ENCODE data around the gene UBE2E1.
"Not testable (repeated sequence)": the region's sequence is repeated elsewhere in the genome, so short reads cannot be mapped to it uniquely, and the experiment has no call there.

UBE2E1 gene

DNA sequence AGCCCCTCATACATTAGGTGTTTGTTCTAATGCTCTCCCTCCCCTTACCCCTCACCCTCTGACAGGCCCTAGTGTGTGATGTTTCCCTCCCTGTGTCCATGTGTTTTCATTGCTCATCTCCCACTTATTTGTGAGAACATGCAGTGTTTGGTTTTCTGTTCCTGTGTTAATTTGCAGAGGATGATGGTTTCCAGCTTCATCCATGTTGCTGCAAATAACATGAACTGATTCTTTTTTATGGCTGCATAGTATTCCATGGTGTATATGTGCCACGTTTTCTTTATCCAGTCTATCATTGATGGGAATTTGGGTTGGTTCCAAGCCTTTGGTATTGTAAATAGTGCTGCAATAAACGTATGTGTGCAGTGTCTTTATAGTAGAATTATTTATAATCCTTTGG lies 43.7 kb downstream of the UBE2E1 start:
- DNase-seq (ENCODE audit: low read depth), result not testable (repeated sequence)

DNA sequence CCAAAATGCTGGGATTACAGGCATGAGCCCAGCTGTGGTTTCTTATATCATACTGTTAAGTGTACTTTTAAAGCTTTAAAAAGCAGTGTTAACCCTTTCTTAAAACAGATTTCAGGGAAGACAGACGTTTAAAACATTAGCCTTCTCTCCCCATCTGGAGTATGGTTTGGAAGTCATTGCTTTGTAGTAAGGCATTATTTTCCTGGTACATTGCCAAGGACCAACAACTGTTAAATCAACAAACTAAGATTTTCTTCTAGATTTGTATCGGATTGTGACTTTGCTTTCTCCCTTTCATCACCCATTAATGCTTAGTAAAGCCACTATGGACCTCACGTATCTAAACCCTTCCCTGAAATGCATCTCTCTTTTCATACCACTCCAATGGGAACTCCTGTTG lies 50.5 kb downstream of the UBE2E1 start:
- peak; percentile 76 for DNase-seq (ENCODE audit: low read depth)

DNA sequence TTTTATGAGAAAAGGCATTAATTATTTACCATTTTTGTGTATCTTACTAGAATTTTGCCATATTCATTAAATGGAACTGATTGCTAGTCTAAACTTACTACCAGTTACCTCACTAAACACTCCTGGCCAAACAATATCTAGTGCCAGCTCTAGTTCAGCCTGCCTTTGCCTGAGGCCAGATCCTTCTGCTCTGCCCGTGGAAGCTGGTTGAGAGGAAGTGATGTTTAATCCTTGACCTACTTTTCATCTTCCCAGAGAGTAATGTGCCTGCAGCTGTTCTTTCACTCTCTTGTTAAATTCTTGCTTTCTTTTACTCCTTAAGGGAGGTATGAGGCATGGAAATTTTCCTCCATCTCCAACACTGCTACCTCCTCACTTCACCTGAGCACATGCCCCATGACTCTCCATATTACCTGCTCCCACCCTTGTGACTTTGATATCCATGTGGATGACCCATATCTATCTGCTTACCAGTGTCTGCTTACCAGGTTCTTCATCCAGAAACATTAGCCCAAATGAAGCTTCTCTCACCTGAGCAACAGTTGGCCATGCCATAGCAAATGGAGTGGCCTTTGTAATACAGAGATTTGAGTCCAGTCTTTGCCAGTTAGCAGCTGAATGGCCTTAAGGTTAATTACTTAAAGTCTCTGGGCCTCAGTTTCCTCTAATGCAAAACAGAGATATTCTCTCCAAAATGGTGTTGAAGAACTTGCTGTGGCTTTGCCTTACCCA lies 53.4 kb downstream of the UBE2E1 start:
- peak; percentile 73 for DNase-seq (ENCODE audit: low read depth)

DNA sequence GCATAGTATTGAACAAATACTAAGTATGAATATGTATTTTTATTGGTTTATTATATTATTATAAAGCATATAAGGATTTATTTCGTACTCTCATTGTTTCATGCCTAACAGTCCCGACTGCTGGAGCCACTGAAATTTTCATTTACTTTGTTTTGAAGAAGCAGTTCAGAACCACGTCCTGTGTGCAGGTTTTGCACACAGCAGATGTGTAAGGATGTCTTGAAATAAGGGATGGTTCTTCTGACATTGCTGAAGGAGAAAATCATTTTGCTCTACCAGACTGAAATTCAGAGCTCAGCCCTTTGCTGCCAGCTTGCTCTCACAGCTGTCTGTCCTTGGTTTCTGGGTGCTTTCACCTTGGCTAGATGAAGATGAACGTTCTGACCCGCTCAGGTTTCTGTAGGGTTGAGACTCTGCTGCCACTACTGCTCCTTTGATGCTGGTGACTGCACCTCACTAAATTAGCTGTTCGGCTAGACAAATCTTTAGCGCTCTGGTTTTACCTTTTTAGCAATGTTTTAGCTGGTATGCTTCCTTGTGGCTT lies 54.2 kb downstream of the UBE2E1 start:
- no peak for DNase-seq (ENCODE audit: low read depth)

DNA sequence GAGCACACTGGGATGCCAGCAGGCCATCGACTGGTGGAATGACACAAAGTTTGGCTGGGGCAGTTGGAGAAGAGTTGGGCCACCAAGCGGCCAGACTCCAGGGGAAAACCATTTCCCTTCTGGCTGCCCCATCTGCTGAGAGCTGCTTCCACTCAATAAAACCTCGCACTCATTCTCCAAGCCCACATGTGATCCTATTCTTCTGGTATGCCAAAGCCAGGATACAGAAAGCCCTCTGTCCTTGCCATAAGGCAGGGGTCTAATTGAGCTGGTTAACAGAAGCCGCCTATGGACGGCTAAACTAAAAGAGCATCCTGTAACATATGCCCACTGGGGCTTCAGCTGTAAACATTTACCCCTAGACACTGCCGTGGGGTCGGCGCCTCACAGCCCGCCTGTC lies 55.9 kb downstream of the UBE2E1 start:
- no peak for DNase-seq (ENCODE audit: low read depth)

DNA sequence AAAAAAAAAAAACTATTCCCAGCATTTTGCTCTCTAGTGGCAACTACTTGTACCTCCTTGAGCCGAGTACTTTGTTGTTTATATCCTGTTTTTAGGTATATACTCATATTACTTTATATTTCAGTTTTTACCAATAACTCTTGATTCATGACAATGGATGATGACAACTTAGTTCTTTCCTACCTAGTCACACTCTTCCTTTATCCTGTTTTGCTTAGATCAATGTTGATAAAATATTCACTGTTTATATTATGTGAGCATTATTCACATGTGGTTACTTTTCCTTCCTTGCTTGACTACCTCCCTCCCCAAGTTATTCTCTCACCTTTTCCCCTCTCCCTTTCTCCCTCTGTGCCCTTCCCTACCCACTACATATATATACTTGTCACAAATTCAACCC lies 57.3 kb downstream of the UBE2E1 start:
- peak; percentile 47 for DNase-seq (ENCODE audit: low read depth)

DNA sequence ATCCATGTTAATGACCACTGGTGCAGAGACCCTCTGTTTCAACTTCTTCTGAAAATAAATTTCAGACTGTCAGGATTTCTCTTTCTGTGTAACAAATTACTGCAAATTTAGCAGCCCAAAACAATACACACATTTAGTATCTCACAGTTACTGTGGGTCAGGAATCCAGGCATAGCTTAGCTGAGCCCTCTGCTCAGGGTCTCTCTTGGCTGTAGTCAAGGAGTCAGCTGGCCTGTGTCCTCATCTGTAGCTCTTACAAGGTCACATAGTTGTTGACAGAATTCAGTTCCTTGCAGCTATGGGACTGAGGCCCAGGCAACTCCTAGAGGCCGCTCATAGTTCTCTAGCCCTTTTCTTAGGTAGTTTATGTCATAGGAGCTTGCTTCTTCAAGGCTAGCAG lies 59.2 kb downstream of the UBE2E1 start:
- DNase-seq (ENCODE audit: low read depth), result peak; percentile 34

DNA sequence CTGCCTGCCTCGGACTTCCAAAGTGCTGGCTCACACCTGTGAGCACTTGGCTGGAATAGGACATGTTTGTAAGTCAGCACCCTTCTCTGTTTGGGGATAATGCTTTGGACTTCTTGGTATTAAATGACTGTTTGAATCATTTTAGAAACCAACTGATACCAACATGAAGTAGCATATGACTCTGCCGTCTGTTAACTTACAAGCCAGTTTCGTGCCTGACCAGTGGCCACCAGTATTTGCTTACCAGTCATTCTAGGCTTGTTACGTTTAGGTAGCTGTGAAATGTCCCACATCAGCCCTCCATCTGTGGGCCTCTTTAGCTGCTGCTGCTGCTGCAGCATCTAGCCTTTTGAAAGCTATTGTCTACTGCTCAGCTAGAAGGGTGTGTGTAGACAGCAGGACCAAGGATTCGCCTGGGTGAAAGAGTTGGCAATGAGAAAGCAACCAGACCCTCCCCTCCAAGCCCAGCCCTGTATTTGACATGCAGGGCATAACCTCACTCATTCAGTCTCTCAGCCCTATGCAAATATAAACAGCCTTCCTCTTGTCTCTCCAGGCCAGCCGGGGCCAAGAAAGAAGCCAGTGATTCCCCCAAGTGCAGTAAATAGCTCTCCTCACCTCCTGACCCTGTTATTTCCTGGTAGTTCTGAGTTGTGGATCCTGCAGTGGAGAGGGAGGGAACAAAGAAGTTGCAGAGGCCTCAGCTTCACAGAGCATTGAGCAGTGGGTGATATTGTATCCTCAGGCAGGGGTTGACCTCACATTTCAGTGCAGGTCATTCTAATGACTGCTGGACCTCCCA lies 60.0 kb downstream of the UBE2E1 start:
- peak; percentile 84 for DNase-seq (ENCODE audit: low read depth)

DNA sequence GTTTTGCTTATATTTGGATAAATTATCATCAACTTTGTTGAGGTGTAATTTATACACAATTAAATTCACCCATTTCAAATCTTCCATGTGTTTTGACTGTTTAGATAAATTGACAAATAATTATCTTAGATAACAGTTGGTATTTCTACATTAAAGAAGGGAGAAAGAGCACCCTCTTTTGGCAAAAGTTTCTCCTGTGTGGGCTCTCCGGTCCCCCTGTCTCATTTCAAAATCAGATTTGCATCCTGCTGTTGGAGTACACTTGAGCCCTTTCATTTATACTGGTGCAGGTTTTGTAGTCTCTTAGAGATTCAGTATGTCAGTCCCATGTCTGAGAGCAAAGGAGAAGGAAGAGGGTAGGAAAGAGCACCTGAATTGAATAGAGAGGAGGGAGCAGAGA lies 61.6 kb downstream of the UBE2E1 start:
- no peak for DNase-seq (ENCODE audit: low read depth)

DNA sequence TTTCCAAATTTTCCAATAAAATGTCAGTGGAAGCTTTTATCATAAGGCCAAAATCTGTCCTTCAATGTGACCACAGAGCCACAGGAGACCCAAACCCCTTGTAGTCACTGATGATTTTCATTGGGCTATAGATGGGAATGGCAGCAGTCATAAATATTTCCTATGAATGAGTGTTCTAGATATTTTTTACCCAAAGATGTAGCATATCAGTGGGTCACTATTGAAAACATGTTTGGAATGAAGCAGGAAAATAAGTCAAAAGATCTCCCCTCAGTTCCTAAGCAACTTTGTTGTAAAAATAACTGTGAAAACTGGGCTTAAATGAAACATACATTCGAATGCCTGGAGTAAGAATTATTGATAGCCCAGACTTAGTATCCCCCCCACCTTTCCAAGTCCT lies 62.1 kb downstream of the UBE2E1 start:
- DNase-seq (ENCODE audit: low read depth), result no peak

DNA sequence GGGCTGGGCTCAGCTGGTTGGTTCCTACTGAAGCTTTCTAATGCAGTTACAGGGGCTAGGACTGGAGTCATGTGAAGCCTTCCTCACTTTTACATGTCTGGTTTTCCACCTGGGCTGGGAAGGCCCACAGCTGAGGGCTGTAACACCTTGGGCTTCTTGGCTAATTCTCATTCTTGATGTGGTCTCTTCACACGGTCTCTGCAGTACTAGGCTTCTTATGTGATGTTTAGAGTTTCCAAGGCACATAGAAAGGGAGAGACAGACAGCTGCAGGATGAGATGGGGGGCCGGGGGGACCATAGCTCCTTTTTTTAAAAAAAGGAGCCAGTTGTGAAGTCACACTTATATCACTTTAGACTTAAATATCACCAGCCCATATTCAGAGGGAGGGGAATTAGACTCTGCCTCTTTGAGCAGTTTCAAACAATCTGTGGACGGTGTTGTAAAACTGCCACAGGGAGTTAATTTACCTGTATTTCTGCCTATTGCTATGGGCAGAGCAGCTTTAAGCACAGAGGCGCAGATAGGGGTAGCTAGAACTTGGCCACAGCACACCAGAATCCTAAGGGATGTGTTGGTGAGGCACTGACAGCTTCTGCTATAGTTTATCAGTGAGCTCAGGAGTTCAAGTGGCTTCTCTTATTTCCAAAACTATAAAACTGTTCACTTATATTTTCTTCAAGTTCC lies 64.4 kb downstream of the UBE2E1 start:
- no peak for DNase-seq (ENCODE audit: low read depth)

DNA sequence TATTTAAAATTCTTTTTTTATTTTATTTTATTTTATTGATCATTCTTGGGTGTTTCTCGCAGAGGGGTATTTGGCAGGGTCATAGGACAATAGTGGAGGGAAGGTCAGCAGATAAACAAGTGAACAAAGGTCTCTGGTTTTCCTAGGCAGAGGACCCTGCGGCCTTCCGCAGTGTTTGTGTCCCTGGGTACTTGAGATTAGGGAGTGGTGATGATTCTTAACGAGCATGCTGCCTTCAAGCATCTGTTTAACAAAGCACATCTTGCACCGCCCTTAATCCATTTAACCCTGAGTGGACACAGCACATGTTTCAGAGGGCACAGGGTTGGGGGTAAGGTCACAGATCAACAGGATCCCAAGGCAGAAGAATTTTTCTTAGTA lies 64.9 kb downstream of the UBE2E1 start:
- DNase-seq (ENCODE audit: low read depth), result not testable (repeated sequence)

DNA sequence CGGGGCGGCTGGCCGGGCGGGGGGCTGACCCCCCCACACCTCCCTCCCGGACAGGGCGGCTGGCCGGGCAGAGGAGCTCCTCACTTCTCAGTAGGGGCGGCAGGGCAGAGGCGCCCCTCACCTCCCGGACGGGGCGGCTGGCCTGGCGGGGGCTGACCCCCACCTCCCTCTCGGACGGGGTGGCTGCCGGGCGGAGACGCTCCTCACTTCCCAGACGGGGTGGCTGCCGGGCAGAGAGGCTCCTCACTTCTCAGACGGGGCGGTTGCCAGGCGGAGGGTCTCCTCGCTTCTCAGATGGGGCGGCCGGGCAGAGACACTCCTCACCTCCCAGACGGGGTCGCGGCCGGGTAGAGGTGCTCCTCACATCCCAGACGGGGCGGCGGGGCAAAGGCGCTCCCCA lies 65.6 kb downstream of the UBE2E1 start:
- not testable (repeated sequence) for DNase-seq (ENCODE audit: low read depth)

DNA sequence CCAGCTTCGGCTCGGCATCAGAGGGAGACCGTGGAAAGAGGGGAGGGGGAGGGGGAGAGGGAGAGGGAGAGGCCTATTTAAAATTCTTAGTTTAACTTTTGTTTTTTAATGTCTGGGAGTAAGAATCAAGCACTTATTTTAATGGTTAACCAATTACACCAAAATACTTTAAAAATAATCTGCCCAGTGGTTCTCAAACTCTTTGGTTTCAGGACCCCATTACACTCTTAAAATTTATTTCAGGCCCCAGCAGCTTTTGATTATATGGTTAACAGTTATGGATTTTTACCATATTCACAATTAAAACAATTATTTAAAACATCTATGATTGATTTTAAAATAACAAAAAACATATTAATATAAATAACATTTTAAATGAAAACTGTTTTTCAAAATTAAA lies 66.6 kb downstream of the UBE2E1 start:
- DNase-seq (ENCODE audit: low read depth), result no peak

DNA sequence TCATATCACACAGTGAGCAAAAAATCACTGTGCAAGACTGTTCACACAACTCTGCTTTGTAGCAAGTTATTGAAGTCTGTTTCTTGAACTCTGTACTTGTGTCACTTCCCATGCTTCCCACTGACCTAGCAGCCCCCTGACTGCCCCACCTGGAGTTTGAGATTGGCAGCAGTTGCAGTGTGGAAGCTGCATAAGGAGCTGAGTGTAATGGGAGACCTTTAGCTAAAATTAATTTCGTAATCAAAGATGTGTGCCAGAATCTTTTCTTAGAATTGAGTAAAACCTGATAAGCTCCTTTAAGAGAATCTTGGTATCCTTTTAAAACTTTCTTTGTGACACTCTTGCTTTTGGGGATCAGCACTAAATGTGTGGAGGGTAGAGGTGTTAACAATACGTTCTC lies 68.2 kb downstream of the UBE2E1 start:
- peak; percentile 36 for DNase-seq (ENCODE audit: low read depth)

DNA sequence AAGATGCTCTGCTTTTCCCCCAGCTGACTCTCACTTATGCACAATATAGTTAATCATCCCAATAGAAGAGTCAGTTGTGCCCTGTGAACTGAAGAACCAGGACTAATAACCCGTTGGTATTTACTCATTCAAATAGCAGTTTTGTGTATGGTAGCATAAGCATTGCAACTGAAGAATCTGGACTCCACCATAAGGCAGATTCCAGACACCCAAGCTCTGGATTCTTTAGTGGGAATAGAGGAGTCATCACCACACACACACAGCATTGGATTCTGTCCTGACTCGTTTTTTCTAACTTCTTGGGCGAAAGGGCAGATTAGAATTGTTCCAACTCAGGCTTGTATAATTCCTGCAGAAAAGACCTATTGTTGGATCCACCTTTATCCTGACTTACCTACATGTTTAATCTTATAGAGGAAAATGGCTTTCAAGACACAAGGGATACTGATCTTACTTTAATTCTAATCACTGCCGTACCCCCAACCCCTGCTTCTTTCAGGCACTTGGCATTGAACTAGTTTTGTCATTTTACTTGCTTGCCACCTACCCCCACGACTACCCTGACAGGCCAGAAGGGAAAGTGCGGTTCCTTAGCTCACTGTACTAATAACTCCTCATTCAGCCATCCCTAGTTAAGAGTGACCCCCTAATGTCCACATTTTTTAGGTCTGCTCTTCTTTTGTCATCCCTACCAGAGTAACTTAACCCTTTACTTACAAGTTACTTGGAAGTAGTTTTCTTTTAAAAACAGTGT lies 68.8 kb downstream of the UBE2E1 start:
- DNase-seq (ENCODE audit: low read depth), result peak; percentile 69

DNA sequence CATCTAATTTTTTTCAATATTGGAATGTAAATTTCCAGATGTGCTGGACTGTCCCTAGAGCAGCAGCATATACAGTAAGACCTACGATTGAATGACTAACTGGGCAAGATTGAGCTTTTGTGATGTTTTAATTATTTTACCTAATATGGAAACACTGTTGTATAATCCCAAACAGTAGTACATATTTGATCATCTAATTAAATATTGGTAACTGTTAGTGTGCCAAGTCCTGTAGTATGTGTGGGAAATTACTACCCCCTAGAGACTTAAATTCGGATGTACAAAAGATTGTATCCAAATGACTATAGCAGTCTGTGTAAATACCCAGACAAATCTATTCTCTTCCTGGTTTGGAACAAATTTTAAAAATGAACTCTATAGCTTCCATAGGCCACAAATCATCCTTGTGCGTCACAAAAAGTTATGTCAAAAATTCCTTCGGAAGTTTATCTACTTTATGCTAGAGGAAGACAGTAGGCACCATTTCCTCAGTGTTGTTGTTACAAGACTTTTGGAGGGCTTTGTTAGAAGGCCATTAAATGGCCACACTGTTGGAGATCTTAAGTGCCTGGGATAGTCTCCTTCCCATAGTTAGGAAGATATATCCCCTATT lies 69.5 kb downstream of the UBE2E1 start:
- no peak for DNase-seq (ENCODE audit: low read depth)

DNA sequence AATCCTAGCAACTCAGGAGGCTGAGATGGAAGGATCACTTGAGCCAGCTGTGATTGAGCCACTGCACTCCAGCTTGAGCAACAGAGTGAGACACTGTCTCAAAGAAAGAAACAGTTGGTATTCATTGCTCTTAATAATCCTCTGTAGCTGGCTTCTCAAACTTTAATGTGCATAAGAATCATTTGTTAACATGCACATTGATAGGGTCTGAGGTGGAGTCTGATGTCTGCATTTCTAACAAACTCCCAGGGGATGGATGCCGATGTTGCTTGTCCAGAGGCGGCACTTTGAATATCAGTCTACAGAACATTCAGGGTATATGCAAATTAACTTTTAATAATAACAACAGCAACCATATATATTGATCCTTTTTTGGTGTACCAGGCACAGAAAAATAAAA lies 71.2 kb downstream of the UBE2E1 start:
- no peak for DNase-seq (ENCODE audit: low read depth)

DNA sequence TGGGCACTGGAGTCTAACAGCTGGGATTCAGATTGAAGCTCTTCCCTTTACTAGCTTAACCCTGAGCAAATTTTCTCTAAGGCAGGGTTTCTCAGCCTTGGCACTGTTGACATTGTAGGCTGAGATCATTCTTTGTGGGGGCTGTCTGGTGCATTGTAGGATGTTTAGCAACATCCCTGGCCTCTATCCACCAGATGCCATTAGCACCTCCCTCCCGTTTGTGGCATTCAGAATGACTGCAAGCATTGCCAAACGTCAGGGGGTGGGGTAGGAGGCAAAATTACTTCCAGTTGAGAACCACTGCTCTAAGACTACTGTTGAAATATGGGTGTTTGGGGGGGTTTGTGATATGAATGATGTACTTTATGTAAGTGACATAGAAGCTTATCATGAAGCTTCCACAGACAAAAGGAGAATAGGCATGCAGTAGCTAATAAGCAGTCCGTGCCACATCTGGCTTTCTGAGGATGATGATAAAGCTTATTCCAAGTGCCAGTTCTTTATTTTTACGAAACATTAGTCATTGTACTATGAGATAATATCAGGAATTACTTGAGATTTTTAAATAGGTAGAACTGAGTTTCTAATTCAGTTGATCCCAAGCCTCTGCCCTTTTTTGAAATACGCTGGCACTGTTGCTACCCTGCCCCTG lies 71.7 kb downstream of the UBE2E1 start:
- DNase-seq (ENCODE audit: low read depth), result peak; percentile 91

DNA sequence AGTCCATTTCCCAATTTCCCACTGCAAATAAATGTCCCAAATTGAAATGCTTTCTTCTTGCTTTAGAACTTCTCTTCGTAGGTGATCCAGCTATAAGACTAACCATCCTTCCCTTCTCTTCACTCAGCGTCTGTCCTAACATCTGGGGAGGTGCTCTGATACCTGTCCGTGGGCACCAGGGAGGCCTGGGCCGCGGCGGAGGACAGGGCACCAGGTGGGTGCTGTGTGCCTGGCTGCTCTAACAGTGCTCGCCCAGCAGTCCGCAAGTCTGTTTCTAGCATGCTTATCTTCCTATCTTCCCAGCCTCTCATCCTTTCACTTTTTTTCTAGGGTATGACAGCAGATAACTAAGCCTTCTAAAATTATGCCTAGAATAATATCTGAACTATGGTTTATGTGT lies 73.7 kb downstream of the UBE2E1 start:
- no peak for DNase-seq (ENCODE audit: low read depth)

DNA sequence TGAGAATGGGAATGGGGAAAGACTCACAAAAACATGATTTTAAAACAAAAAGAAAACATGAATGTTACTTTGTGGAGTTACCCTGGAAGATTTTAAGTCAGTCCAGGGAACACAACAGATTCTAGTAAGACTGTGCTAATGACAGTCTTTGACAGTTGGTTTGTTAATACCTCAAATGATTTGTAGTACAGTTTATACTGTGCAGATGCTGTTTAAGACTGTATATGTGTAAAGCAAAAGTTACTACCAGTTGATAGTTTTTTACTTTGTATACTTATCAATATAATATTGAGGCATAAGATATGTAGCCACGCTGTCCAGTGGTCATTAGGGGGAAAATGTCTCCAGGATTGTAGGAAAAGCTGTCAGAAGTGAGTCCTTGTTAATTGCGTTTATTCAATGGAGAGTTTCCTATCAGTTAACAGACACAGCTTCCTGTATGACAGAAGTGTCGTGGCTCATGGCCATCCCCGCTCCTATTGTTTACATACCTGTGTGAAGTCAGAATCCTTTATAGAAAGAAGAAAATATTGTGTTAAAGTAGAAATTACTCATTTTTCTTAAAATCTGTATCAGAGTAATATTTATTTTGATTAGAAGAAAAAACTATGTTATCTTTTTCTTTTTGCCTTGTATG lies 75.1 kb downstream of the UBE2E1 start:
- no peak for DNase-seq (ENCODE audit: low read depth)
